Astrocyte (in vitro differentiated cells and primary cell): Measurements from ENCODE around the gene SSBP3.

Source experiments
- CTCF ChIP-seq: IDR thresholded peaks from 2 replicates; pipeline ENCODE4 v1.5.1; 2011; ENCODE audit warnings: low read depth, mild to moderate bottlenecking, inconsistent platforms, low read length, moderate library complexity; ENCODE audit not compliant: insufficient read depth
- EZH2 ChIP-seq: IDR thresholded peaks from 2 replicates; pipeline ENCODE4 v1.6.1; 2012; ENCODE audit warnings: mild to moderate bottlenecking, low read length, inconsistent platforms; ENCODE audit not compliant: insufficient read depth

- TF ChIP-seq CTCF (no peak), EZH2 (no peak)
Measured at GRCh38 chr1:54340434-54340833, 65.8 kb downstream of the SSBP3 start.
